ENCODE data around the gene VHLL. TPM values are rescaled to one million over a fixed set of nuclear protein-coding genes. Genes with fewer than 3 reads are reported as not detected.
A peak's percentile ranks its signal among the peaks of the same experiment; 100 is the strongest.

Gene VHLL
- polyA plus RNA-seq, 1 of the 3 experiments (the other 2 are of a cell fraction) = not detected

DNA sequence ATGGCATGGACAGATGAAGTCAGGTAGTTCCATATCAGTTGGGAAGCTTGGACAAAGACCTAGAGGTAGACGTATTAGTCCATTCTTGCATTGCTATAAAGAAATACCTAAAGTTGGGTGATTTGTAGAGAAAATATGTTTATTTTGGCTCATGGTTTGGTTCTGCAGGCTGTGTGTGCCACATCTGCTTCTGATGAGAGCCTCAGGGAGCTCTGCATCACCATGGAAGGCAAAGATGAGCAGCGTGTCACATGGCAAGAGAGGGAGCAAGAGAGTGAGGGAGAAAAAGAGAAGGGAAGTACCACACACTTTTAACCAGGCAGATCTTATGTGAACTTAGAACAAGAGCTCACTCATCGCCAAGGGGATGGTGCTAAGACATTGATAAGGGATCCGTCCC is 48.2 kb upstream of the VHLL start (continued):
- TF ChIP-seq MEF2A (IDR thresholded peaks at IDR 0.05; ENCODE audit: borderline replicate concordance, low read depth) = no peak

DNA sequence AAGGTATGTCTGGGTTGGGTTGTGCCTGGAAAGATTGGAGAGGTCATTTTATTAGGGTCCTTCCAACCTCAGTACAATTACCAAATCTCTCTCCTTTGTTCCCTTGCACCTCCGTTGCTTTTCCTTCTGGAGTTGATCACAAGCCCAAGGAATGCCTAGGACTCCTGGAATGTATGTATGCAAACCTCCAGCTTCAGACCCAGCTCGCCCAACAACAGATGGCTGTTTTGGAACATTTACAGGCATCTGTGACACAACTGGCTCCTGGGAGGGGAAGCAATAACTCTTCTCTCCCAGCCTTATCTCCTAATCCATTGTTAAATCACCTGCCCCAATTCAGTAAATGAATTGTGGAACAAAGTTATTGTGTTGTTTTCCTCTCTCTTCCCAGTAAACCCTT is 47.5 kb upstream of the VHLL start:
- 6% methylated on average over 2 of the region's 2 CpGs for WGBS (ENCODE audit: low lambda C conversion rate)
- peak overlapping the region; percentile 6; the same call in 1 of the 2 replicates for H3K4me2 ChIP-seq
- H3K4me3 ChIP-seq (ENCODE audit: low read depth in 2 of 2, low read length in 1 of 2) = no peak overlapping the region
- no peak for DNase-seq
- no peaks in the 10 kb centered on the region for H4K20me1 ChIP-seq (ENCODE audit: insufficient read depth)
- no peaks in the 10 kb centered on the region for H3K36me3 ChIP-seq (replicated peaks in 1 of 2; ENCODE audit: control insufficient read depth in 1 of 2, insufficient read depth in 2 of 2, low read length in 1 of 2)
- no peaks in the 10 kb centered on the region for H3K79me2 ChIP-seq (ENCODE audit: insufficient read depth)
- peak overlapping the region; percentile 42 to 87; a peak in 3 of 4 replicates for H3K27ac ChIP-seq (ENCODE audit: low read depth in 2 of 2, low read length in 1 of 2)
- H3F3A ChIP-seq (replicated peaks; ENCODE audit: insufficient read depth) = peaks cover 3% of the 10 kb centered on the region
- H3K27me3 ChIP-seq (ENCODE audit: insufficient read depth) = no peaks in the 10 kb centered on the region
- CTCF ChIA-PET = interaction anchor here (2.1 to 3.7 kb wide), 3 partner anchors 12 to 39 kb away, joined by 7 to 15 read pairs (median 14); no protein-coding TSS in a partner anchor
- POLR2A ChIA-PET = no interaction called here
- H2AFZ ChIP-seq (ENCODE audit: low read depth) = no peak overlapping the region
- H3K9me2 ChIP-seq = no peaks in the 10 kb centered on the region
- peaks cover 0 to 23% of the 10 kb centered on the region in 2 experiments; a peak in 2 of 4 replicates for H3K4me1 ChIP-seq (ENCODE audit: control insufficient read depth in 1 of 2, insufficient read depth in 2 of 2, low read depth in 1 of 2, low read length in 1 of 2)
- no peak overlapping the region for H3K9ac ChIP-seq
- no peaks in the 10 kb centered on the region for H3K9me3 ChIP-seq
- TF ChIP-seq TCF12 (IDR thresholded peaks at IDR 0.05) (peak; percentile 85), EZH2phosphoT487 (IDR thresholded peaks at IDR 0.05; ENCODE audit: borderline replicate concordance, low read depth) (no peak), MXI1 (IDR thresholded peaks at IDR 0.05; ENCODE audit: low read depth, low read length) (no peak), SMC3 (IDR thresholded peaks at IDR 0.05; ENCODE audit: low read depth, low read length) (no peak), RCOR1 (IDR thresholded peaks at IDR 0.05; ENCODE audit: low read length) (peak; percentile 82), FOXM1 (IDR thresholded peaks at IDR 0.05; ENCODE audit: low read depth) (no peak), EP300 (IDR thresholded peaks at IDR 0.05; ENCODE audit: borderline replicate concordance in 1 of 2, low read depth in 1 of 2, low read length in 1 of 2) (peak in 1 of 2 experiments; percentile 31; a peak in 1 of 4 replicates), RAD21 (IDR thresholded peaks at IDR 0.05; ENCODE audit: low read length) (no peak), JUND (IDR thresholded peaks at IDR 0.05) (no peak), FOXJ3 (CRISPR knock-in tag; IDR thresholded peaks at IDR 0.05) (no peak), TEAD4 (IDR thresholded peaks at IDR 0.05; ENCODE audit: borderline replicate concordance, insufficient read depth) (0 out of 2 replicates have a peak, but pooled peaks have one; percentile 17), GATA2 (CRISPR knock-in tag; IDR thresholded peaks at IDR 0.05) (no peak), NRF1 (IDR thresholded peaks at IDR 0.05; ENCODE audit: low read depth, low read length) (no peak), TAF1 (IDR thresholded peaks at IDR 0.05; ENCODE audit: borderline replicate concordance, low read depth, low read length) (no peak)
- TF ChIP-seq, protein P1, sequence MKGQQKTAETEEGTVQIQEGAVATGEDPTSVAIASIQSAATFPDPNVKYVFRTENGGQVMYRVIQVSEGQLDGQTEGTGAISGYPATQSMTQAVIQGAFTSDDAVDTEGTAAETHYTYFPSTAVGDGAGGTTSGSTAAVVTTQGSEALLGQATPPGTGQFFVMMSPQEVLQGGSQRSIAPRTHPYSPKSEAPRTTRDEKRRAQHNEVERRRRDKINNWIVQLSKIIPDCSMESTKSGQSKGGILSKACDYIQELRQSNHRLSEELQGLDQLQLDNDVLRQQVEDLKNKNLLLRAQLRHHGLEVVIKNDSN (IDR thresholded peaks at IDR 0.05; ENCODE audit: borderline replicate concordance, low read depth) = no peak
- TF ChIP-seq, protein P2, sequence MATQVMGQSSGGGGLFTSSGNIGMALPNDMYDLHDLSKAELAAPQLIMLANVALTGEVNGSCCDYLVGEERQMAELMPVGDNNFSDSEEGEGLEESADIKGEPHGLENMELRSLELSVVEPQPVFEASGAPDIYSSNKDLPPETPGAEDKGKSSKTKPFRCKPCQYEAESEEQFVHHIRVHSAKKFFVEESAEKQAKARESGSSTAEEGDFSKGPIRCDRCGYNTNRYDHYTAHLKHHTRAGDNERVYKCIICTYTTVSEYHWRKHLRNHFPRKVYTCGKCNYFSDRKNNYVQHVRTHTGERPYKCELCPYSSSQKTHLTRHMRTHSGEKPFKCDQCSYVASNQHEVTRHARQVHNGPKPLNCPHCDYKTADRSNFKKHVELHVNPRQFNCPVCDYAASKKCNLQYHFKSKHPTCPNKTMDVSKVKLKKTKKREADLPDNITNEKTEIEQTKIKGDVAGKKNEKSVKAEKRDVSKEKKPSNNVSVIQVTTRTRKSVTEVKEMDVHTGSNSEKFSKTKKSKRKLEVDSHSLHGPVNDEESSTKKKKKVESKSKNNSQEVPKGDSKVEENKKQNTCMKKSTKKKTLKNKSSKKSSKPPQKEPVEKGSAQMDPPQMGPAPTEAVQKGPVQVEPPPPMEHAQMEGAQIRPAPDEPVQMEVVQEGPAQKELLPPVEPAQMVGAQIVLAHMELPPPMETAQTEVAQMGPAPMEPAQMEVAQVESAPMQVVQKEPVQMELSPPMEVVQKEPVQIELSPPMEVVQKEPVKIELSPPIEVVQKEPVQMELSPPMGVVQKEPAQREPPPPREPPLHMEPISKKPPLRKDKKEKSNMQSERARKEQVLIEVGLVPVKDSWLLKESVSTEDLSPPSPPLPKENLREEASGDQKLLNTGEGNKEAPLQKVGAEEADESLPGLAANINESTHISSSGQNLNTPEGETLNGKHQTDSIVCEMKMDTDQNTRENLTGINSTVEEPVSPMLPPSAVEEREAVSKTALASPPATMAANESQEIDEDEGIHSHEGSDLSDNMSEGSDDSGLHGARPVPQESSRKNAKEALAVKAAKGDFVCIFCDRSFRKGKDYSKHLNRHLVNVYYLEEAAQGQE (IDR thresholded peaks at IDR 0.05; ENCODE audit: low read depth, low read length) = no peak
- TF ChIP-seq, protein P3, sequence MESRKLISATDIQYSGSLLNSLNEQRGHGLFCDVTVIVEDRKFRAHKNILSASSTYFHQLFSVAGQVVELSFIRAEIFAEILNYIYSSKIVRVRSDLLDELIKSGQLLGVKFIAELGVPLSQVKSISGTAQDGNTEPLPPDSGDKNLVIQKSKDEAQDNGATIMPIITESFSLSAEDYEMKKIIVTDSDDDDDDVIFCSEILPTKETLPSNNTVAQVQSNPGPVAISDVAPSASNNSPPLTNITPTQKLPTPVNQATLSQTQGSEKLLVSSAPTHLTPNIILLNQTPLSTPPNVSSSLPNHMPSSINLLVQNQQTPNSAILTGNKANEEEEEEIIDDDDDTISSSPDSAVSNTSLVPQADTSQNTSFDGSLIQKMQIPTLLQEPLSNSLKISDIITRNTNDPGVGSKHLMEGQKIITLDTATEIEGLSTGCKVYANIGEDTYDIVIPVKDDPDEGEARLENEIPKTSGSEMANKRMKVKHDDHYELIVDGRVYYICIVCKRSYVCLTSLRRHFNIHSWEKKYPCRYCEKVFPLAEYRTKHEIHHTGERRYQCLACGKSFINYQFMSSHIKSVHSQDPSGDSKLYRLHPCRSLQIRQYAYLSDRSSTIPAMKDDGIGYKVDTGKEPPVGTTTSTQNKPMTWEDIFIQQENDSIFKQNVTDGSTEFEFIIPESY (IDR thresholded peaks at IDR 0.05; ENCODE audit: borderline replicate concordance, low read depth) = no peak
- TF ChIP-seq, protein P4, sequence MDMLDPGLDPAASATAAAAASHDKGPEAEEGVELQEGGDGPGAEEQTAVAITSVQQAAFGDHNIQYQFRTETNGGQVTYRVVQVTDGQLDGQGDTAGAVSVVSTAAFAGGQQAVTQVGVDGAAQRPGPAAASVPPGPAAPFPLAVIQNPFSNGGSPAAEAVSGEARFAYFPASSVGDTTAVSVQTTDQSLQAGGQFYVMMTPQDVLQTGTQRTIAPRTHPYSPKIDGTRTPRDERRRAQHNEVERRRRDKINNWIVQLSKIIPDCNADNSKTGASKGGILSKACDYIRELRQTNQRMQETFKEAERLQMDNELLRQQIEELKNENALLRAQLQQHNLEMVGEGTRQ (IDR thresholded peaks at IDR 0.05; ENCODE audit: borderline replicate concordance, low read depth, low read length) = no peak
- TF ChIP-seq, protein P5, sequence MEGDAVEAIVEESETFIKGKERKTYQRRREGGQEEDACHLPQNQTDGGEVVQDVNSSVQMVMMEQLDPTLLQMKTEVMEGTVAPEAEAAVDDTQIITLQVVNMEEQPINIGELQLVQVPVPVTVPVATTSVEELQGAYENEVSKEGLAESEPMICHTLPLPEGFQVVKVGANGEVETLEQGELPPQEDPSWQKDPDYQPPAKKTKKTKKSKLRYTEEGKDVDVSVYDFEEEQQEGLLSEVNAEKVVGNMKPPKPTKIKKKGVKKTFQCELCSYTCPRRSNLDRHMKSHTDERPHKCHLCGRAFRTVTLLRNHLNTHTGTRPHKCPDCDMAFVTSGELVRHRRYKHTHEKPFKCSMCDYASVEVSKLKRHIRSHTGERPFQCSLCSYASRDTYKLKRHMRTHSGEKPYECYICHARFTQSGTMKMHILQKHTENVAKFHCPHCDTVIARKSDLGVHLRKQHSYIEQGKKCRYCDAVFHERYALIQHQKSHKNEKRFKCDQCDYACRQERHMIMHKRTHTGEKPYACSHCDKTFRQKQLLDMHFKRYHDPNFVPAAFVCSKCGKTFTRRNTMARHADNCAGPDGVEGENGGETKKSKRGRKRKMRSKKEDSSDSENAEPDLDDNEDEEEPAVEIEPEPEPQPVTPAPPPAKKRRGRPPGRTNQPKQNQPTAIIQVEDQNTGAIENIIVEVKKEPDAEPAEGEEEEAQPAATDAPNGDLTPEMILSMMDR (IDR thresholded peaks at IDR 0.05) = no peak
- TF ChIP-seq, protein P6, sequence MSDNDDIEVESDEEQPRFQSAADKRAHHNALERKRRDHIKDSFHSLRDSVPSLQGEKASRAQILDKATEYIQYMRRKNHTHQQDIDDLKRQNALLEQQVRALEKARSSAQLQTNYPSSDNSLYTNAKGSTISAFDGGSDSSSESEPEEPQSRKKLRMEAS (IDR thresholded peaks at IDR 0.05; ENCODE audit: low read depth) = no peak
